Astrocyte (in vitro differentiated cells and primary cell): ENCODE data around the gene CERKL.

Experiments used
- CTCF ChIP-seq: IDR thresholded peaks from 2 replicates; pipeline ENCODE4 v1.5.1; 2011; ENCODE audit warnings: low read depth, mild to moderate bottlenecking, inconsistent platforms, low read length, moderate library complexity; ENCODE audit not compliant: insufficient read depth
- EZH2 ChIP-seq: IDR thresholded peaks from 2 replicates; pipeline ENCODE4 v1.6.1; 2012; ENCODE audit warnings: mild to moderate bottlenecking, low read length, inconsistent platforms; ENCODE audit not compliant: insufficient read depth

DNA sequence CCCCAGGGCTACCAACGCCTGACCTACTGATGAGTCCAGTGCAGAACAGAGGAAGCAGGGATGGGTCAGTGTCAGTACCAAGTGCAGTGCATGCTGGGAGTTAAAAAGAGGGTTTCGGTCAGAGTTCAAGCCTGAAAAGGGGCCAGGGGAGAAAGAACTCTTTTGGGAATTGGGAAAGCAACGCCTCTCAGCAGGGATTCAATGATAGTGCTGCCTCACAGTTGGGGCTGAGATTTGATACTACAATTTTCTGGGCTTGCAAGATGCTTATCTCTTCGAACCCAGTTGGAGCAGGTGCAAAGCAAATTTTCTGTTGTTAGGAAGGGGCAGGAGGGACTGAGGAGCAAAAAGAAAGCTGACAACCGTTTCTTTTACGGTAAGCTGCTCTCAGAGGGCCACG lies 82.6 kb downstream of the CERKL start:
- no peak for TF ChIP-seq CTCF
- TF ChIP-seq EZH2, result no peak
